Astrocyte of the spinal cord (primary cell): ENCODE data around the gene ZNF682.
"Not testable (repeated sequence)": the region's sequence is repeated elsewhere in the genome, so short reads cannot be mapped to it uniquely, and the experiment has no call there.

Experiments
- DNase-seq: peaks from one replicate; pipeline ENCODE4 v3.0.0; 2011; ENCODE audit warnings: low read depth, low spot score
- H3K4me3 ChIP-seq: 2 replicates; pipeline ENCODE4 v1.5.1; 2011; ENCODE audit warnings: low read depth, mild to moderate bottlenecking, low read length, moderate library complexity
- in situ Hi-C: cut with HindIII; loops from 2 replicates; pipeline ENCODE4 v1.10.0; 2017; ENCODE audit warnings: low sequenced_read_pairs
- TF ChIP-seq, protein P1 (sequence below): IDR thresholded peaks from 2 replicates; pipeline ENCODE4 v1.5.1; 2012; ENCODE audit warnings: low read depth, mild to moderate bottlenecking, low read length, inconsistent platforms

The ZNF682 gene

DNA sequence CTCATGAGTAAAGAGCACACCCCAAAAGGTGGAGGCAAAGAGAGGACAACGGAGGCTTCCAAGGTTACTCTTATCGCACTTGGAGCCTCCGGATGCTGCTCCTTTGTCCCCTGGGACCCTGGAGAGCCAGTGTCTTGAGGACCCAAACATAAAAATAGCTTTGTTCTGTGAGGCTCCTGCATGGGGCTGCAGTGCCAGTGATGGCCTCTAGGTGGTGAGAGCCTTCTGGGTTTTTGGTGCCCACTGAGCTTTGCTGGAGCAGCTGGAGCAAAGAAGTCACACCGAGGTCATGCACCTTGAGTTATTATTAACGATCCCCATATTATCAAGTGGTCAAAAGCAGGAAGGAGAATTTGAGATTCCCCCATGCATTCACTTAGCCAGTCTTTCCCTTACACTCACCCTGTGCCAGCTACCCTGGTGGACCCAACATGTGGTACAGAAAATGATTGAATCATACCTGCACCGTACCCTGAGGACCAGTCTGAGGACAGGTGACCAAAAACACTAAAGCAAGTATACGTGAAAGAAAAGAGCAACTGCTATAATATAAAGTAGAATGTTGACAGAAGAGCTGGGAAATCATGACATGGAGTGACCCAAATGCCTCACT, 41.5 kb downstream of the ZNF682 start:
- in situ Hi-C loops, result no loop called here
- no peak overlapping the region for H3K4me3 ChIP-seq
- no peak for DNase-seq
- TF ChIP-seq, protein P1, sequence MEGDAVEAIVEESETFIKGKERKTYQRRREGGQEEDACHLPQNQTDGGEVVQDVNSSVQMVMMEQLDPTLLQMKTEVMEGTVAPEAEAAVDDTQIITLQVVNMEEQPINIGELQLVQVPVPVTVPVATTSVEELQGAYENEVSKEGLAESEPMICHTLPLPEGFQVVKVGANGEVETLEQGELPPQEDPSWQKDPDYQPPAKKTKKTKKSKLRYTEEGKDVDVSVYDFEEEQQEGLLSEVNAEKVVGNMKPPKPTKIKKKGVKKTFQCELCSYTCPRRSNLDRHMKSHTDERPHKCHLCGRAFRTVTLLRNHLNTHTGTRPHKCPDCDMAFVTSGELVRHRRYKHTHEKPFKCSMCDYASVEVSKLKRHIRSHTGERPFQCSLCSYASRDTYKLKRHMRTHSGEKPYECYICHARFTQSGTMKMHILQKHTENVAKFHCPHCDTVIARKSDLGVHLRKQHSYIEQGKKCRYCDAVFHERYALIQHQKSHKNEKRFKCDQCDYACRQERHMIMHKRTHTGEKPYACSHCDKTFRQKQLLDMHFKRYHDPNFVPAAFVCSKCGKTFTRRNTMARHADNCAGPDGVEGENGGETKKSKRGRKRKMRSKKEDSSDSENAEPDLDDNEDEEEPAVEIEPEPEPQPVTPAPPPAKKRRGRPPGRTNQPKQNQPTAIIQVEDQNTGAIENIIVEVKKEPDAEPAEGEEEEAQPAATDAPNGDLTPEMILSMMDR, result peak; percentile 38

DNA sequence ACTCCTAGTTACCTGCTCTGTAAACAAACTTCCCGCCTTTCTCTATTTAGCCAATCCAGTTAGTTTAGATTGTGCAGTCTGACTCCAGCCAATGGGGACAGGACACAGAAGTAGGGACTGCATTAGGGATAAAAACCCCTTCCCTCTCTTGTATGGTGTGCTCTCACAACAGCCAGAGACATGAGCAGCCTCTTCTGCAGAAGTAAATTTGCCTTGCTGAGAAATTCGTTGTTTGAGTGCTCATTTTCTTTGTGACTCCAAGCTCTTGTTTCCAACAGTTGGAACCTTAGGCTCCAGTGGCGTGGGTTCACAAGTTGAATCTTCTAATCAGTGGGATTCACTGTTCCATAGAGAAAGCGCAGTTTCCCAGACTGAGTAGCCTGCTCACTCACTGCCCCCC, 72.4 kb downstream of the ZNF682 start:
- no peak overlapping the region for H3K4me3 ChIP-seq
- TF ChIP-seq, protein P1, result no peak
- DNase-seq, result no peak
- in situ Hi-C loops, result no loop called here

DNA sequence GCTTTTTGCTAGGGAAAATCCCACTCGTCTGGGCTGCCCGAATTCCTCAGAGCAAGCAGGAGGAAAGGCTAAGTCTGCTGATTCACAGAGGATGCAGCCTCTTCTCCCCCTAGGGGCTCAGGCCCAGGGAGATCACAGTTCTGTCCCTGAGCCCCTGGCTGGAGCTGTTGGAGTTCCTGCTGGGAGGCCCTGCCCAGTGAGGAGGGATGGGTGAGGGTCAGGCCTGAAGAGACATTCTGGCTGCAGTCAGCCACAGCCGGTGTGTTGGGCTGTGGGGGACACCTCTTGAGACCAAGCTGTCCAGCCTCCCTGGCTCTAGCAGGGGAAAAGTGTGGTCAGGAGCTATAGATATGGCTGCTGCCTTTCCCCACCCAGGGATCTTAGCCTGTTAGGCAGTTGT, 73.2 kb downstream of the ZNF682 start:
- DNase-seq, H3K4me3 ChIP-seq, in situ Hi-C loops: not testable (repeated sequence)

DNA sequence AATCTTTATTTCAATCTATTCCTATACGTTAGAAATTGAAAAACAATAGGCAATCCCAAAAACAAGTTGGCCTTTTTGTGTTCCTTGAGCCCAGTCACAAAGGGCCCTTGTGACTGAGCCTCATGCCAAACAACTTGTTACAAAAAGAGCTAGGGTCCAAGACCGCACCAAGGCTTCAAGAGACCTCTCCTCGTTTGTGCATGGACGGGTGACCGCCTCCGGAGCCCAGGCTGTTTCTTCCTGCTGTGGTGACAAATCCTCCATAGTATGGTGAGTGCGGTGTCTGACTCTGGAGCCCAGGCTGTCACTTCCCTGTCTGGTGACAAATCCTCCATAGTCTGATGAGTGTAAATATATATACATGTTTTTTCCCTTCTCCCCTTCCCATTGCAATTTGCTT, 74.9 kb downstream of the ZNF682 start:
- in situ Hi-C loops, result no loop called here
- TF ChIP-seq, protein P1, result no peak

DNA sequence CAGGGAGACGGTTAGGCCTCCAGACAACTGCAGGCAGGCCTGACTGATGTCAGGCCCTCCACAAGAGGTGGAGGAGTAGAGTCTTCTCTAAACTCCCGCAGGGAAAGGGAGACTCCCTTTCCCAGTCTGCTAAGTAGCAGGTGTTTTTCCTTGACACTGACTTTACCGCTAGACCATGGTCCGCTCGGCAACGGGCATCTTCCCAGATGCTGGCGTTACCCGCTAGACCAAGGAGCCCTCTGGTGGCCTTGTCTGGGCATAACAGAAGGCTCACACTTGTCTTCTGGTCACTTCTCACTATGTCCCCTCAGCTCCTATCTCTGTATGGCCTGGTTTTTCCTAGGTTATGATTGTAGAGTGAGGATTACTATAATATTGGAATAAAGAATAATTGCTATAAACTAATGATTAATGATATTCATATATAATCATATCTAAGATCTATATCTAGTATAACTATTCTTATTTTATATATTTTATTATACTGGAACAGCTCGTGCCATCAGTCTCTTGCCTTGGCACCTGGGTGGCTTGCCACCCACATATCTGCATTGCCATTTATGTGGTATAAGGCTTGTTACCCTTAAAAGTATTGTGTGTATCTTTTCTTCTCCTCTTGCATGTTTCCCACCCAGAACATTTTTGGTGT, 80.0 kb downstream of the ZNF682 start:
- peak; percentile 39 for DNase-seq
- in situ Hi-C loops, result not testable (repeated sequence)

More for the DNA sequence above, 74.9 kb downstream of the ZNF682 start:
- DNase-seq, result no peak
- H3K4me3 ChIP-seq, result no peak overlapping the region

DNA sequence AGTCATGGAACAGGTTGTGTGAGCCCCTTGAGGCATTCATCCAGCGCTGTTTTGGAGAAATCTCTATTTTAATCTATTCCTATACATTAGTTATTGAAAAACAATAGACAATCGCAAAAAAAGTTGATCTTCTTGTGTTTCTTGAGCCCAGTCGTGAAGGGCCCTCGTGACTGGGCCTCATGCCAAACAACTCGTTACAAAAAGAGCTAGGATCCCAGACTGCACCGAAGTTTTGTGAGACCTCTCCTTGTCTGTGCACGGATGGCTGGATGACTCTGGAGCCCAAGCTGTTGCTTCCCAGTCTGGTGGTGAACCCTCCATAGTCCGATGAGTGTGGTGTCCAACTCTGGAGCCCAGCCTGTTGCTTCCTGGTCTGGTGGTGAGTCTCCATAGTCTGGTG, 81.5 kb downstream of the ZNF682 start:
- DNase-seq, H3K4me3 ChIP-seq, in situ Hi-C loops: not testable (repeated sequence)

More for the DNA sequence above, 80.0 kb downstream of the ZNF682 start:
- TF ChIP-seq, protein P1, result peak; percentile 55
- H3K4me3 ChIP-seq, result not testable (repeated sequence)

DNA sequence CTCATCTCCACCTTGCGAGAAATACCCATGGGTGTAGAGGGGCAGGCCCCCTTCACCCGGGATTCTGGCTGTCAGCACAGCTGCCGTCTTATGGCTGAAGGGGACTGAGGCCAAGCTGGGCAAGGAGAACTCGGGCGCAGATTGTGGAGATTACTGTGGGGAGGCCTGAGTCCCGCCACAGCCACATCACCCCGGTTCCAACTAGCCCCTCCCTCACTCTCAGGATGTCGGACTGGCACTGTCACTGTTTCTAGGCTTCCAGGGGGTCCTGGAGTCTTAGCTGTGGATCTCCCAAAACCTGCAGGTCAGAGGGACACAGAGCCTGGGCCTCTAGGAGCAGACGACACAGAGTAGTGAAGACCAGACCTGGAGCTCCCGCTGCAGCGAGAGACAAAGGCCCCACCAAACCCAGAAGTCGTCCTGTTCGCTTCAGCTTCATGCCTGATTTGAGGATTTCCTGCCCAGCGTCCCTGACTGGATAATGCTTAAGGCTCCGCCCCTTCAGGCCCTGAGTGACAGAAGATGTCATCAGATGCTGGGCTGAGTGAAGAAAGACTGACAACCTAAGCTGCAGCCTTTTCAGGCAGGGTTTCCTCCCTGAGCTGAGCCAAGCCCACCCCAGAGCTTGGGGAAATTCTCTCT, 82.8 kb downstream of the ZNF682 start:
- no peak overlapping the region for H3K4me3 ChIP-seq
- DNase-seq, result no peak
- in situ Hi-C loops, result no loop called here
- TF ChIP-seq, protein P1, result no peak
